Measurements from ENCODE around the gene FYN.

FYN gene

GRCh38 chr6:111653434-111653833, 219.8 kb downstream of the FYN start:
- TF ChIP-seq, protein P1, sequence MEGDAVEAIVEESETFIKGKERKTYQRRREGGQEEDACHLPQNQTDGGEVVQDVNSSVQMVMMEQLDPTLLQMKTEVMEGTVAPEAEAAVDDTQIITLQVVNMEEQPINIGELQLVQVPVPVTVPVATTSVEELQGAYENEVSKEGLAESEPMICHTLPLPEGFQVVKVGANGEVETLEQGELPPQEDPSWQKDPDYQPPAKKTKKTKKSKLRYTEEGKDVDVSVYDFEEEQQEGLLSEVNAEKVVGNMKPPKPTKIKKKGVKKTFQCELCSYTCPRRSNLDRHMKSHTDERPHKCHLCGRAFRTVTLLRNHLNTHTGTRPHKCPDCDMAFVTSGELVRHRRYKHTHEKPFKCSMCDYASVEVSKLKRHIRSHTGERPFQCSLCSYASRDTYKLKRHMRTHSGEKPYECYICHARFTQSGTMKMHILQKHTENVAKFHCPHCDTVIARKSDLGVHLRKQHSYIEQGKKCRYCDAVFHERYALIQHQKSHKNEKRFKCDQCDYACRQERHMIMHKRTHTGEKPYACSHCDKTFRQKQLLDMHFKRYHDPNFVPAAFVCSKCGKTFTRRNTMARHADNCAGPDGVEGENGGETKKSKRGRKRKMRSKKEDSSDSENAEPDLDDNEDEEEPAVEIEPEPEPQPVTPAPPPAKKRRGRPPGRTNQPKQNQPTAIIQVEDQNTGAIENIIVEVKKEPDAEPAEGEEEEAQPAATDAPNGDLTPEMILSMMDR (IDR thresholded peaks at IDR 0.05), result no peak

DNA sequence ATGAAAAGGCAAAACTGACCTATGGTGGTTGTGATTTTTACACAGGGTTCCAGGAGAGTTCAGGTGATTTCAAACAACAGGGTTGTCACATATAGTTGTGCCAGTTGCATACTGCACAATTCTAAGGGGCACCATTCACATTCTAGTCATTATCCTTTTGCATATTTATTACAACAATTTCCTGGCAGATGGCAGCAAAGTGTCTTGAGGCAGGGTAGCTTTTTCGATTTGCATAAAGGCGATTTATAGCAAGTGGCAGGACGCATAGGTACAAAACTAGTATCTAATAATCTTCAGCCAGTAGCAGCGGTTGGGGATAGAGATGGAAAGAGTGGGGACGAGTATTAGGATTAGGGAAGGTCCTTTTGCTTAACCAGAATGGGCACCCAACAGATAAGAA, 221.1 kb downstream of the FYN start:
- TF ChIP-seq, protein P1 (IDR thresholded peaks at IDR 0.05), result no peak

- TF ChIP-seq, protein P1 (IDR thresholded peaks at IDR 0.05), result no peak
Measured at GRCh38 chr6:111651185-111652034, 221.8 kb downstream of the FYN start.

DNA sequence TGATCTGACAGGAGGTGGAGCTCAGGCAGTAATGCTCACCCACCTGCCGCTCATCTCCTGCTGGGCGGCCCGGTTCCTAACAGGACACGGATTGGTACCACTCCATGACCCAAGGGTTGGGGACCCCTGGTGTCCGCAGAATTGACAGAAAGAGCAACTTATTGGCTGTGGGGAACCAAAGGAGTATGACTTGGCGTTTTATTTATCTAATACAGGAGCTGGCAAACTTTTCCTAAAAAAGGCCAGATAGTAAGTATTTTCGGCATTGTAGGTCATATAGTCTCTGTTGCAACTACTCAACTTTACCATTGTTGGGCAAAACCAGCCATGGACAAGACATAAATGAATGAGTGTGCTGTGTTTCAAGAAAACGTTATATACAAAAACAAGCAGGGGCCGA, 223.2 kb downstream of the FYN start:
- TF ChIP-seq, protein P1 (IDR thresholded peaks at IDR 0.05), result no peak

DNA sequence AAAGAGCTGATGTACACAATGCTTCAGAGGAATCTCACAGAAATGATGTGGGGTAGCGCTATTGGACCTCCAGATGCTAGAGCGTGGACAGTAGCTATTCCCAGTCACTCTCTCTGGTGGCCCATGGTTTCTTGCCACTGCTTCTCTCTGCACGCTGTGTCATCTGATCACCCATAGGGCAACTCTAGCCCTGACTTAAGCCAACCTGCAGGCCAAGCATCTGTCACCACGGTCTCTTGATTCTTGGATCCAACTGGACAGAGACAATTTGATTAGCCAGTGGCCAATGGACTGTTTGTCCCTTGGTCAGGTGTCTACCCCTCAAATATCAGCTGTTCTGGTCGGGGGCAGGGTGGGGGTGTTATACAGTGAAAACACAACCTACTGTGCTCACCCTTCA, 225.2 kb downstream of the FYN start:
- TF ChIP-seq, protein P1 (IDR thresholded peaks at IDR 0.05), result no peak

- TF ChIP-seq, protein P1 (IDR thresholded peaks at IDR 0.05), result no peak
Measured at GRCh38 chr6:111646942-111647341, 226.3 kb downstream of the FYN start.

DNA sequence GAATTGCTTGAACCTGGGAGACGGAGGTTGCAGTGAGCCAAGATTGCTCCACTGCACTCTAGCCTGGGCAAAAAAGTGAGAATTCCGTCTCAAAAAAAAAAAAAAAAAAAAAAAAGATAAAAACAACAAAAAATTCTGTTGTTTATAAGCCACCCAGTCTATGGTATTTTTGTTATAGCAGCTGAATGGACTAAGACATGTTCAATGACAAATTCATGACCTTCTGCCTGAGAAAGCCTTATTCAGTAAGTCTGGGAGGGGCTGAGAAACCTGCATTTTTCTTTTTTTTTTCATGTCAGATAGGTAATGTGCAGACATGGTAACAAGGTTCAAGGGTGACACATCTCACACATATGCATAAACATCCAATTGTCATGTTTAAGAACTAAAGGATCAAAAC, 227.2 kb downstream of the FYN start:
- TF ChIP-seq, protein P1 (IDR thresholded peaks at IDR 0.05), result no peak

All from LNCAP (cell line).